ENCODE measurements around the gene RETSAT. TPM values are rescaled to one million over a fixed set of nuclear protein-coding genes. Genes with fewer than 3 reads are reported as not detected.

RETSAT gene
- total and polyA plus RNA-seq, 2 of the 13 experiments (the other 11 are each of a cell fraction or from before 2014, with no cell fraction given), result 46.7 to 61.0 TPM

- peak; percentile 99 for TF ChIP-seq ZNF691 (CRISPR knock-in tag; IDR thresholded peaks at IDR 0.05; ENCODE audit: borderline replicate concordance, low read depth)
- TF ChIP-seq ZNF710 (CRISPR knock-in tag; IDR thresholded peaks at IDR 0.05; ENCODE audit: borderline replicate concordance), result peak; percentile 45; the same call in 1 of the 2 replicates
- TF ChIP-seq ZNF333 (CRISPR knock-in tag; IDR thresholded peaks at IDR 0.05; ENCODE audit: borderline replicate concordance), result peak; percentile 64; the same call in 1 of the 2 replicates
- peak; percentile 36 for TF ChIP-seq FOSL2 (CRISPR knock-in tag; IDR thresholded peaks at IDR 0.05)
- TF ChIP-seq ZNF329 (CRISPR knock-in tag; IDR thresholded peaks at IDR 0.05; ENCODE audit: low read depth), result peak; percentile 77; the same call in 1 of the 2 replicates
- peak; percentile 70 for TF ChIP-seq SKI (IDR thresholded peaks at IDR 0.05; ENCODE audit: partially characterized antibody)
- peak; percentile 70; the same call in 1 of the 2 replicates for TF ChIP-seq SNAI1 (CRISPR knock-in tag; IDR thresholded peaks at IDR 0.05; ENCODE audit: borderline replicate concordance)
- TF ChIP-seq AGO2 (optimal IDR thresholded peaks at IDR 0.05; ENCODE audit: low read depth, low read length), result peak; percentile 20
- peak; percentile 96 for TF ChIP-seq ELF1 (CRISPR knock-in tag; IDR thresholded peaks at IDR 0.05)
- no peak; the same call in 1 of the 2 replicates for TF ChIP-seq ZNF670 (CRISPR knock-in tag; IDR thresholded peaks at IDR 0.05; ENCODE audit: borderline replicate concordance)
- TF ChIP-seq ZNF138 (CRISPR knock-in tag; IDR thresholded peaks at IDR 0.05; ENCODE audit: low read depth), result peak; percentile 99
- TF ChIP-seq MAX (IDR thresholded peaks at IDR 0.05), result peak; percentile 64
- TF ChIP-seq ISL2 (CRISPR knock-in tag; IDR thresholded peaks at IDR 0.05), result peak; percentile 93
- no peak for TF ChIP-seq ZNF292 (CRISPR knock-in tag; IDR thresholded peaks at IDR 0.05; ENCODE audit: borderline replicate concordance, low read depth)
- no peak for TF ChIP-seq CCDC6 (CRISPR knock-in tag; IDR thresholded peaks at IDR 0.05)
- peak; percentile 50; the same call in 1 of the 2 replicates for TF ChIP-seq KLF12 (CRISPR knock-in tag; IDR thresholded peaks at IDR 0.05; ENCODE audit: borderline replicate concordance)
- peak; percentile 36; the same call in 1 of the 2 replicates for TF ChIP-seq DNMT3B (CRISPR knock-in tag; conservative IDR thresholded peaks at IDR 0.05)
- TF ChIP-seq KDM1A (CRISPR knock-in tag; IDR thresholded peaks at IDR 0.05), result no peak
- TF ChIP-seq RFX5 (IDR thresholded peaks at IDR 0.05; ENCODE audit: low read depth, low read length), result peak; percentile 22; the same call in 1 of the 2 replicates
- TF ChIP-seq ZSCAN9 (CRISPR knock-in tag; IDR thresholded peaks at IDR 0.05; ENCODE audit: borderline replicate concordance), result peak; percentile 91
- TF ChIP-seq PHF21A (CRISPR knock-in tag; IDR thresholded peaks at IDR 0.05), result peak; percentile 94
- TF ChIP-seq TOPORS (CRISPR knock-in tag; IDR thresholded peaks at IDR 0.05), result peak; percentile 76
- TF ChIP-seq RBM22 (optimal IDR thresholded peaks at IDR 0.05; ENCODE audit: low read length), result no peak
- peak; percentile 92 for TF ChIP-seq ATF5 (CRISPR knock-in tag; IDR thresholded peaks at IDR 0.05; ENCODE audit: low read depth)
- peak; percentile 72; the same call in 1 of the 2 replicates for TF ChIP-seq HOXA9 (CRISPR knock-in tag; IDR thresholded peaks at IDR 0.05; ENCODE audit: borderline replicate concordance)
- TF ChIP-seq MBD4 (IDR thresholded peaks at IDR 0.05; ENCODE audit: borderline replicate concordance, low read length), result no peak
- no peak for TF ChIP-seq NR1H2 (CRISPR knock-in tag; IDR thresholded peaks at IDR 0.05; ENCODE audit: borderline replicate concordance, low read depth)
Measured at GRCh38 chr2:85354286-85355072, at the start of gene RETSAT, which contains the start of gene ELMOD3 (continued).

All from HepG2 (cell line).